ENCODE data around the gene NINL.

- TF ChIP-seq CTCF (IDR thresholded peaks at IDR 0.05; ENCODE audit: low read depth, low read length) (no peak), MAX (IDR thresholded peaks at IDR 0.05; ENCODE audit: low read depth, low read length) (no peak), POLR2A (IDR thresholded peaks at IDR 0.05; ENCODE audit: extremely low read depth, insufficient read length) (no peak), MYC (IDR thresholded peaks at IDR 0.05; ENCODE audit: low read depth, low read length) (no peak)
Observed at GRCh38 chr20:25490656-25491445, 94.5 kb downstream of the NINL start.

Data from NB4 (cell line).